Putamen (tissue), 1 donor: ENCODE measurements around the gene GSAP.

Experiments
- DNase-seq: peaks from one replicate; pipeline ENCODE4 v3.0.0-alpha.2; 2016; ENCODE audit warnings: low spot score

Gene GSAP

DNA sequence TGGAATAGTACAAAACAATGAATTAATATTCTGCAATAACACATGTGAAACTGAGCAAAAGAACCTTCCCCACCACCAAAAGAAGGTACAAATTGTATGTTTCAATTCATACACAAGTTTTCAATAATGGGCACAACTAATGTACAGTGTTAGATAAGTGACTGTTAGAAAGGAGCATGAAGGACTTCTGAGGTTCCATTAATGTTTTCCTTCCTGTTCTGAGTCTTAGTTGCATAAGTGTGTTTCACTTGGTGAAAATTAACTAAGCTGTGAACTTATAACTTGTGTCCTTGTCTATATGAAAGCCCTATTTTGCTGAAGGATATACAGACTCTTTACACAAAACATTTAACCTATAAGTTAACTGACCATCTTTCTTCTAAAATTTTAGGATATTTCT is 8.2 kb downstream of the GSAP start:
- DNase-seq = no peak

DNA sequence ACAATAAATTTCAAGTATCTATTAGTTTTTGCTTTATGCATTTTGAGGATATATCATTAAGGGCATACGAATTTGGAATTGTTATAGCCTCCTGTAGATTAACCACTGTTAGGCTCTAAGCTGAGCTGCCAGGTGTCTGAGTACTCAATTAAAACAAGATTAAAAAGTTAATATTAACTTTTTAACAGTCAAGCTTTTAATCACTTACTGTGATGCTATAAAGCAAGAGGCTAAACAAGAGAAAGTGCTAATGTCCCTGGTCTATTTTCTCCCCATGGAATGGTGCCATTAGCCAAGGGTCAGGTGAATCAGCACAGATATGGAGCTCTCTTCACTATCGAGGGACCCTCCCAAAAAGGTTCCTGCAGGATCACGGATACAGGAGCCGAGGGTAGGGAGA is 9.7 kb downstream of the GSAP start:
- no peak for DNase-seq

DNA sequence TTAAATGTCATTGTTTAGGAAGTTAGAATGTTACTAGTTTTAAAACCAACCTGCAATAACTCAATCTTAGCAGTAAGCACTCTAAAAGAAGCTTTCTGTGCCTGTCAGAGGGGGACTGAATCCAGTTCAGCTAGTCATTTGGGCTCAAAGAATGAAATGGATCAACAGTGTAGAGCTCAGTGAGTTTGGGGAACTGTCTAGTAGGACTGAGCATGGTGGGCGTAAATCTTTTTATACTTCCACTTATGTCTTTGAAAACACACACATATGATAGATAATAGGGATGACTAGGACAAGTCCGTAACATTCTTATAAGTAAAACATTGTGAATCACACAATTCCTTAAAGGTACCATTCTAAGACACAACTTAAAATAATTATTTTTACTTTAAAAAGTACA is 11.5 kb downstream of the GSAP start:
- DNase-seq = no peak

DNA sequence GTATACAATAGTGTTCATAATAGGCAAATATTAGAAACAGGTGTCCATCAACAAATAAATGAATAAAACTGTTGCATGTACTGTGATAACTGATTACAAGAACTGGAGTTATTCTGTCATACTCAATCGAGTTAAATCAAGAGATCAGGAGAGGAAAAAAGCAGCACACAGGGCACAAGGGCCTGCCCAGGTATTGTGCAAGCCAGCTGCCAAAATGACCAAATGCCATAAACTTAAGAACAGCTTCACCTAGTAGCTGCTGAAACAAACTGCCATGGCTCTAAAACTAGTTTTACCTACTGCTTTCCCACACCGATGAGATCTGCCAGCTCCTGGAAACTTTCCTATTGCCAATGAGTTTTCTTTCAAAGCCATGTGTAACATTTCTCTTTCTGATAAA is 12.2 kb downstream of the GSAP start:
- no peak for DNase-seq

DNA sequence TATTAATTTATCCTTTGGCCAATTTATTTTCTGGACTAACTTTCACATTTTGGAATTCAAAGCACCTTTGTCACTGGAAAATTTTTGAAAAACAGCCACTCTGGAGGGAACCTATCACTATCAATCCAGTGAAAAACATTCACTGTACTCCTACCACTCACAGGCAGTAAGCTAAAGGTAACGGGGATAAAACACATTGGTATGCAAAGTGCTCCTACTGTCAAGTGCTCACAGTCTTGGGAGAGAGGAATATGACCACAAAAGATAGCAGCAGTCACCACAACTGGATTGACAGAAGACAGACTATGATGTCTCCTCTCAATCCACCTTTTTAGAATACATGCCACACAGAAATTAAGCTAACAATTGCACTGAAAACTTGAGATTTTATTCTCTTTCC is 13.3 kb downstream of the GSAP start:
- DNase-seq = no peak

DNA sequence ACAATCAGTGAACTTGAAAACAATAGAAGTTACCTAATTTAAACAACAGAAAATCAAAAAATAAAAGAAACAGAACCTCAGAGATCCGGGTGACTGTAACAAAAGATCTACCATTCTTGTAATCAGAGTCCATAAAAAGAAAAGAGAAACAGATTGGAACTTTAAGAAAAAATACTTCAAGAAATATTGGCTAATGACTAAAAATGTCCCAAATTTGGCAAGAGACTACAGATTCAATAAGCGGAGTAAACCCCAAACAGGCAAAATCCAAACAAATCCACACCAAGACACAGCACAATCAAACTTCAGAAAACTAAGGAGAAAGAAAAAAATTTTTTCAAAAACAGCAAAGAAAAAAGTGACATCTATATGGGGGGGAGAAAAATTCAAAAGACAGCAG is 15.1 kb downstream of the GSAP start:
- DNase-seq = no peak

DNA sequence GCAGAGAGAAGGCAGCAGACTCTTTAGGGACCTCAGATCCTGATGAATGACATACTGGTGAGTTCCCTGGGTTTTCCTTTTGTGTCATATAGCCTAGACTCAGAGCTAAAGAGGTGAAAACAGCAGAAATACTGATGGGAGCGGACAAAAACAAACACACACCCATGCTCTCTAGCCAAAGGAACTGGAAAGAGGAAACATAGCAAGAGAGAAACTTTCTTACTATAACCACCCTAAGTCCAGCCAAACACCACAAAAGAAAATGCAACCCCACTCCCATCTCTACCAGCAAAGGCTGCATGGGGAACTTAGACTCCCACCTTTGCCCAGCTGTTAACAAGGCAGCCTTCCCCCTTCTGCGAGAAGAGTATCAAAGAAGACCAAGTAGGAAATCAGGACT is 16.3 kb downstream of the GSAP start:
- DNase-seq = no peak

DNA sequence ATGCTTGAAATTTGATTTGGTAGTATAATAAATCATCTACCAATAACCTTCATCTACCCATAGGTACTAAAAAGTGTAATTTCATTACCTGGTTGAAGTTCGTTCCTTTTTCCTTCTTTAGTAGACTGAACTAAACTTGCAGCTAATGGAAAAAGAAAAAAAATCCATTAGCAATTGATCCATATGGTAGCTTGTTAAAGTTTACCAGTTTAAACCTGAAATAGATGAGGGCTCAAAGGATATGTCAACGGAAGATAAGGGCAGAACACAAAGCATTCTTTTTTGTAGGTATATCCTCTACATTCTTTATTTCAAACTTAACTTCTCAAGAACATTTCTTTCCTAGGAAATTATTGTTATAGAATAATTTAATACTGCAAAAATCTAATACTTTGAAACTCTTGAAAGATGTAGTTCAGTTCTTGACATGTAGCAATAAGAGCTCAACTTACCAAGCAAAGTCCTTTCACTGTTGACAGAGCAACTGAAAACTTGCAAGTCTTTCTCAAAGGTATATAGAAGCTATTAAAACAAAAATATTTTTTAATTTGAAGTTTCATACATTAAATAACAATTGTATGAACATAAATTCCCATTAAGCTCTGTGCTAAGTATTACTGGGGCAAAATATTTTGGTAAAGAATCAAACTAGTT is 19.1 kb downstream of the GSAP start:
- no peak for DNase-seq

DNA sequence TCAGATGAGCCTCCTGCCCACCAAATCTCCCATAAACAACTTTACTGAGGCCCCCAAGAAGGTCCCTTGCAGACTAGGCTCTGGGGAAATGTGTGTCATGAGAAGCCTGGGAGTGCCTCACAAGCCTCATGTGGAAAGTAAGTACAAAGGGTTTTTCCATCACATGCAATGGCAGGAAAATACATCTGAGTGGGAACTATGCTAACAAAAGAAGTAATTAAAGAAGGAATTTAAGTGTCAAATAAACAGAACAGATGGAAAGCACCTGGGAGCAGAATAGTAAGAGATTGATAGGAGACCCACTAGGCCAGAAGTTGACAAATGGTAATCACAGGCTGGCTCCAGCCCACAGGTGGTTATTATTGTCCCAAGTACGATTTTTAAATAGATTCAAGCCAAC is 20.5 kb downstream of the GSAP start:
- no peak for DNase-seq

DNA sequence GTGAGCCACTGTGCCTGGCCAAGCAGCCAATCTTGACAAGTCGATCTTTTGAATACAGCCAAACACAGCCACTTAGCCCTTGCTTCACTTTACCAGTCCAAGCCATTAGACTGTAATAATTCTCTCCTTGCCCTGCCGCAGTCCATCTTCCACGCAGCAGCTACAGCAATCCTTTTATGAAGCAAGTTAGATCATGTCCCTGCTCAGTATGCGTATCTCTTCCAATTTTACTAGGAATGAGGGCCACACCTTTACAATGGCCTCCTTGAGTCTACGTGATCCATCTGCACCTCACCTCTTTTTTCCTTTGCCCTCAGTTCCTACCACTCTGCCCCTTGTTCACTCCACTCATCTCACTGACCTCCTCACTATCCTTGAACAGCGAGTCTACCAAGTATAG is 22.2 kb downstream of the GSAP start:
- no peak for DNase-seq

DNA sequence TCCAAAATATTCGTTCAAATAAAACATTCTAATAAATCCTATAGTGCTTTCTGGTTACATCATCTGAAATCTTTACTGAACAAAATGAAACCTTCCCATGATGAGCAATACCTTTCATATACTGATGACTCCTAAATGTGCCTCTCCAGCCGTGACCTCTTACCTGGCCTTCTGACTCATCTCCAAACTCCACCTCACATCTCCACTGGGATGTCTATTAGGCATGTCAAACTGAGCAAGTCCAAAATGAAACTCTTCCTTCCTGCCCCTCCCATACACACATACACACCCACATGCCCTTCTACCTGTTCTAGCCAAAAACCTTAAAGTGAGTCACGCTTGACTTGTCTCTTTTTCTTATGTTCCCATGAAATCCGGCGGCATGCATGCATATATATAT is 22.9 kb downstream of the GSAP start:
- no peak for DNase-seq

DNA sequence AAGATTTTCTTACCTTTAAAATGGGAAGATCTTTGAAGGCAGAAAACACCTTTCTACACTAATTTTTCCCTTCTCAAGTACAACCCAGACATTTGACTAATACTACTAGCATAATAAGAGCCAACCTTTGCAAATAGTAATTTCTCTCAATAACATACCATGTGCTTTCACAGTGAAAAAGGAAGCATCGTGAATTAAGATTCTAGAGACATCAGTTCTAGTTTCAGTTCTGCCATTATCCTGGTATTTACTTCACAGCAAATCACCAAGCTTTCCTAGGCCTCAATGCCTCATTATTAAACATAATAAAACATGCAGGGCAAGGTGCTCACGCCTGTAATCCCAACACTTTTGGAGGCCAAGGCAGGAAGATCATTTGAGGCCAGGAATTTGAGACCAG is 24.9 kb downstream of the GSAP start:
- DNase-seq = no peak

DNA sequence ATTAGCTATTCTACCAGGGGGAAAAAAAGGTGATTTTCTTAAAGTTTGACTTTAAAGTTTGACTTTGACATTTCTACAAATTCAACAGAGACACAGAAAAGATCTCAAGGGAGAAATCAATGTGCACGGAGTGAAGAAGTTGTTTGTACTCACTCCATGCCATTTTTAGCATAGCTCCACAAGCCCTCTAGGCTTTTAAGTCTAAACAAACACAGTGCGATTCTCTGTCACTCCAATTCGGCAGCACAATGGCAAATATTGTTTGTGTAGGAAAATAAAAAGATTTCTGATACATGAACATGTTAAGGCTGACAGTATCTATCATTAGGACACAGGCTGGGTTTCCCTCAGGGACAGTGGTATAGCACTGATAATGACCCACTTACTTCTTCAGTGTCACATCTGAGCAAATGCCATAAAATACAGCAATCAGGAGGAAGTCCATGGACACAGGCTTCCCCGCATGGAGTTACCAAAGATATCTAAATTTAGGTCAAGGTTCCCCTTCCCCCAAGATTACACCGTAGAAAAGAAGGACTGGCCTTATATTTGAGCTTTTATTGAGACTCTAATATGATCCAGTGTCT is 28.0 kb downstream of the GSAP start:
- no peak for DNase-seq

DNA sequence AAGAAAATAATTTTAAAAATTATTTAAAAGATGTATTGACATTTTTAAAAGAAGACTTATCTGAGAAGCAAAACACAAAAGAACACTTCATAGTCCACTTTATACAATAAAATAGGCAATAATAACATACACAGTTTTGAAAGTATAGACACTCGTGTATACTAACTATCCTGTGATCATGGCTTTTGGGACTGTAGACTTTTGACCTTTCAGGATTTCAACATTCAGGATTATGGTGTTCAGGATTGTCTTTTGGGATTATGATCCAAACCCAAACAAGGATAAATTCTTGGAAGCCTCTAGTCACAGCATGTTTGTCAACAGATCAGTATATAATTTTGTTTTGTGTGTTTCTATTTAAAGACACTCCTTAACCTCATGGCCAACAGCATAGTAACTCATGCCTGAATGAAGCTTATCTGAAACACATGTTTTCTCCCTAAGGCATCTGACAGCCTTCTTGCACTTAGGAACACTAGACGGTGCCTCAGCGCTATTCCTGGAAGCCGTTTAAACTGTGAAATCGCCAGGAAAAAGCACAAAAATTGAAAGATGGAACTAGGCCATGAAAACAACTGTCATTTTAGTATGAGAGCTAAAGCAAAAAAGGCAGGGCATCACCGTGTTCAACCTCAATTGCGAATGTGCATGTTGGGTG is 29.9 kb downstream of the GSAP start:
- DNase-seq = no peak

DNA sequence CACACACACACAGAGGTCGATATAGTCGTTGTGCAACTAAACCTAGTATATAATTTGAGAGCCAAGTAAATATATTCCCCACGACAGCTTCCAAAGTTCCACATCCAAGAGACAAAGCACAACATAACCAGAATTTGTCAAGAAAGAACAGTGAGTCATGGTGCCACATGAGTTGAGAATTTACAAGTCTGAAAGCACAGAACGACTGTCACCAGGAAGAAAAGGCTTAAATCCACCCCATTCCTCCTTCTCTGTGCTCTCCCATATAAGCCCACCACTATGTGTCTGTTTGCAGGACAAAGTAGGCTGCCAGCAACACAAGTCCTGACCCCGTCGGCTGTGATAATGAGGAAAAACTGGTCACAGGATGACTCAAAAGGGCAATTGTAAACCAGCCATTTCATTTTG is 32.8 kb downstream of the GSAP start:
- no peak for DNase-seq

DNA sequence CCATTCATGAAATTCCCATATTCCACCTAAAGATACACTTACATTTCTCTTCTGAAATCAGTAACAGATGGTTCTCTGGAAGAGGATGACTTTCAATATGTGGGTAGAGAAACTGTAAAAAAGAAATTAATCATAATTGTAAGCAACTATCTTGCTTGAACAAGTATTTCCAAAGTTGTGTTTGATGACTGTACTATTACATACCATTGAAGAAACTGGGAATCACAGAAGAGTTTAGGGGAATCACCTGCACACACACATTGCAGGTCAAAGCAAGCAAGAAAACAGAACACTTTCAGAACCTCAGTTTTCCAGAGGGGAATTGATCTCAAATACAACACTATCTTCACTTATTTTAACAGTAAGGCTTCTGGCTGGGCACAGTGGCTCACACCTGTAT is 33.6 kb downstream of the GSAP start:
- DNase-seq = no peak

DNA sequence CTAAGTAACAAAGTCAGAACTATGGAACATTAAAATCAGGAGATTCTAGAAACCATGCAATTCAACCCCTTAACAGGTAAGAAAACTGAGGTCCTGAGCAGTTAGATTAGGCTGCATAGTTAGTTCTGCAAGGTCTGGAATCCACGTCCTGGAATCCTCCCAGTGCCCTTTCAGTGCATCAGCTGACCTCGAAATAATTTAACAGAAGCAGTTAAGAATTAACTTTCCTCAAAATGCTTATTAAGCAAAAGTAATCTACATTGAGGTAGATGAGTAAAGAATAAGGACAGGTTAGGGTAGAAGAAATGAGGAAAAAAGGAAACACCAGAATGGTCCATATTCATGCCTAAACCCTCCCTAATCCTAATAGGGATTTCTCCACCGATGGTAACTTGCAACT is 37.6 kb downstream of the GSAP start:
- no peak for DNase-seq

DNA sequence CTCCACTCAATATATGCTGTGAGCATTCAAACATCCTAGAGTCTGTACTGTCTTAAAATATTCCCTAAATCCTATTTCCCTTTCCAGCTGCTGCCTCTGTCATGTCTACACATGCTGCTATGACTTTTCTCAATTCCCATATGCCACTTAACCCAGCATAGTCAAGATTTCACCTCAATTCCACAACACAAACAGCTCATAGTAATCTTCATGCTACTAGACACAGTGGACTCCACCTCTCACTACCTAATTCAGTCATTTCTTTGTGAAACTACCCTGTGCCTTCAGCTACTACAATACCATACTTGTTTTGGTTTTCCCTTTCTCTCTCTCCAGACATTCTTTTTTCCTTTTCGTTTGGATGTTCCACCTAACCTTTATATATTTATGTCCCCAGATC is 45.5 kb downstream of the GSAP start:
- DNase-seq = no peak

DNA sequence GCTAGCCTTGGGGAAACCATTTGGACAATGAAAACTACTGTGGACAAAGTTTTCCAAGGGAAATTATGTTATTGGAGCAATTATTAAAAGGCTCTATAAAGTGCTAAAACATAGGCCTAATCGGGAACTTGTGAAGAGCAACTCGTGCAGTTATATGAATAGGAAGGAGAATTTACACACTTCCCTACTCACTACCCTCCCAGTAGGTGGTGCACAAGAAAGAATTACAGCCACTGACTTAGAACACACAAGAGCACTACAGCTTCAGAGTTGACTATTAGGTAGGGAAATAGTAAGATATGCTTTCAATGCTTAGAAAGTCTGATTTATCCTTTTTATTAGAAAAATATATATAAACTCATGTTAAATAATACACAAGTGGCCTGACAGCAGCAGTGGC is 47.2 kb downstream of the GSAP start:
- DNase-seq = no peak

DNA sequence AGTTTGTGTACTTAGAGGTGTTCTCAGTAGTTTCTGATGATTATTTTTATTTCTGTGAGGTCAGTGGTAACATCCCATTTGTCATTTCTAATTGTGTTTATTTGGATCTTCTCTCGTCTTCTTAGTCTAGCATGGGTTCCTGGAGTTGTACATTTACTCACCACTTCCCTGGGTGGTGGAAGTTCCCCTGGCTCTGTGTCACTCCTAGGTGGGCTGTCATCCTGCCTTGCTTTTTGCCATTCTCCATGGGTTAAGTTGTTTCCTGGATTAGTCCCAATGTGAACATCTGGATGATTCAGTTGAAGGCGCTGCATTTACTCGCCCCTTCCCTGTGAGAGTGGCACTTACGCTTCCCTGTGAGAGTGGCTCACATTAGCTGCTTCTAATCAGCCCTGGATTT is 48.2 kb downstream of the GSAP start:
- no peak for DNase-seq

DNA sequence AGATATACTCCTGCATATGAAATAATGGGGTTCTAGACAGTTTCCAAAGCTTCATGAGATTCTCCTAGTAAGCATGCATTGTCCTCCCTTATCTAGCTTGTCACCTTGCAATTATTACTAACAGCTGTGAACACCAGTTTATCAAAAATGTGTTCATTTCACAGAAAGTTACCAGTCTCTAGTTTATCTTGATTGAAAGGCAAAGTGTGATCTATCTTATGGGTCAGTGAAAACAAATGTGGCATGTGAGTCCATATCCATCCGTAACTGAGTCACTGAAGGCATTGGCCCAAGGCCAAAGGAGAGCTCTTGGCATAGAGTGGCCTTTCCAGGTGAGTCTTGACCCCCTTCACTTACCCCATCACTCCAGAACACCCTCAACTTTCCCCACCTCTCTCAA is 53.2 kb downstream of the GSAP start:
- no peak for DNase-seq

DNA sequence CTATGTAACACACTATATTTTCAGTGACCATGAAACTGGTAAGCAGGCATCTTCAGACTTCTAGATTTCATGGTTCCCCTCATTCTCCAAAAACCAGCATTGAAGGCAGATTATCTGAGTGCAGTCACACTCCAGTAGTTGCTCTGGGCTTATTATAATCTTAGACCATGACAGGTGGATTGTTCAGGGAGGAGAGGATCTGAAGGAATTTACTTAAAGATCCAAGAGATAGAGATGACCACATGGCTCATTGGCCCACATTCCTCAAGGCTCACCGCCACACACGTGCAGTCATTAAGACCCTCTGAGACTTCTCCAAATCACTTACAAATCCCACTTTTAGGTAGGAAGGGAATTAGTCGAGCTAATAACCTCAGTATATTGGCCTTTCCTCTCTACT is 55.2 kb downstream of the GSAP start:
- no peak for DNase-seq

DNA sequence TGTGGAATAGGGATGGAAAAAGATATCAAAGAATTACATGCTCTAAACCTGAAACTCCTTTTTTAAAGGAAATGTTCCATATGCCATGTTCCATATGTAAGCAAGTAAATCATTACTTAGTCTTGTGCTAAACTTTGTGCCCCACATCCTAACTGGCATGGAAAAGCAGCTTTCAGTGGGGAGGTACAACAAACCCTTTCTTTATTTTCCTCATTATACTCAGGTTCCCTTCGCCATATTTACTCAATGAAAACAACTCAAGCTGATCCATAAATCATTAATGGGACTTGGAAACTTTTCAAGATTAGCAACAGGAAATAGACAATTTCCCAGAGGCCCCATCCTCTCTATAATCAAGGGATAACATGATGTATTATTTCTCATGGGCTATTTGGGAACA is 56.0 kb downstream of the GSAP start:
- no peak for DNase-seq

DNA sequence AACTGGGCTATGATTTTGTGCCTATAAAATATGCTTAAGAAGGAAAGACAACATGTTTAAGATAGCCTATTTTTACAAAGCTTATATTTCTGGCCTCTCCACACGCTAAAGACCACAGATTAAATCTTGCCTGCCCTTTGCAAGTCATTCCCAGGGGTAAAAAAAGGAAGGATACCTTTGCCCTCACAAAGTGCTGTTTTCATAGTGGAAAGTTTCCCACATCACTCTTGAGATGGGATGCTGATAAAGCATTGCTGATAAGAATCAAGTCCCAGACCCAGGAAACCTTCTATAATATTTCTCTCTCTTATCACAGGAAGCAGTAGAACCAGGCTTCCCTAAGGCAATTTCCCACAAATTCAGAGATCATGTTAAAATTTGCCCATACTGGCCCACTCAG is 56.5 kb downstream of the GSAP start:
- DNase-seq = no peak
